Thyroid gland (tissue), 4 donors: Measurements from ENCODE around the gene THOC1.

Source experiments
- POLR2A ChIP-seq, 2 donors: fragments of 450-650 bp; IDR thresholded peaks; one replicate each; pipeline ENCODE4 v1.6.1; 2017; ENCODE audit warnings: antibody characterized with exemption in 2 of 2, mild to moderate bottlenecking in 2 of 2, moderate library complexity in 1 of 2
- TF ChIP-seq, protein P1 (sequence below), 6 experiments: fragments of 200-600 bp in 3 of 6; fragments of 450-650 bp in 3 of 6; sonication (generic) in 3 of 6; IDR thresholded peaks; one replicate each; pipeline ENCODE4 v1.5.1; 2016 to 2019; ENCODE audit warnings: antibody characterized with exemption in 6 of 6, mild to moderate bottlenecking in 2 of 6, inconsistent platforms in 1 of 6, moderate library complexity in 1 of 6

DNA sequence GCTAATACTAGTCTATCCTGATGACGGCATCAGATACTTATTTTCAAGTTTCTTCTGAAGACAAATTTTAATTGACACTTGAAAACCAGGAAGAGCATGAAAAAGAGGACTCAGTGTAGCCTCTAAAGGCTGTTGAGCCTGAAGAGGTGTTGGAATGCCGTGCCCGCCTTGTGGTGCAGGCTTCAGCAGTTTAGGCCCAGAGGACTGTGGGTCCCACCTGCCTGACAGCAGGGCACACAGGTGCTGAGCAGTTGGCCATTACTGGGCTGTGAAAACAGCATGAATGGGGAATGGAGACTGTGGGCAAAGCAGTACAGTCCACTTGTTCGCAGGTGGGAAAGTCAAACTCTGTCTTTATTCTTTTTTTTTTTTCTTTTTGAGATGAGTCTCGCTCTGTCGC lies 49.8 kb upstream of the THOC1 start:
- TF ChIP-seq, protein P1, sequence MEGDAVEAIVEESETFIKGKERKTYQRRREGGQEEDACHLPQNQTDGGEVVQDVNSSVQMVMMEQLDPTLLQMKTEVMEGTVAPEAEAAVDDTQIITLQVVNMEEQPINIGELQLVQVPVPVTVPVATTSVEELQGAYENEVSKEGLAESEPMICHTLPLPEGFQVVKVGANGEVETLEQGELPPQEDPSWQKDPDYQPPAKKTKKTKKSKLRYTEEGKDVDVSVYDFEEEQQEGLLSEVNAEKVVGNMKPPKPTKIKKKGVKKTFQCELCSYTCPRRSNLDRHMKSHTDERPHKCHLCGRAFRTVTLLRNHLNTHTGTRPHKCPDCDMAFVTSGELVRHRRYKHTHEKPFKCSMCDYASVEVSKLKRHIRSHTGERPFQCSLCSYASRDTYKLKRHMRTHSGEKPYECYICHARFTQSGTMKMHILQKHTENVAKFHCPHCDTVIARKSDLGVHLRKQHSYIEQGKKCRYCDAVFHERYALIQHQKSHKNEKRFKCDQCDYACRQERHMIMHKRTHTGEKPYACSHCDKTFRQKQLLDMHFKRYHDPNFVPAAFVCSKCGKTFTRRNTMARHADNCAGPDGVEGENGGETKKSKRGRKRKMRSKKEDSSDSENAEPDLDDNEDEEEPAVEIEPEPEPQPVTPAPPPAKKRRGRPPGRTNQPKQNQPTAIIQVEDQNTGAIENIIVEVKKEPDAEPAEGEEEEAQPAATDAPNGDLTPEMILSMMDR (IDR thresholded peaks at IDR 0.05): no peak
- no peak for TF ChIP-seq POLR2A (IDR thresholded peaks at IDR 0.05)
